NB4 (cell line): ENCODE data around the gene EFL1.

Experiments used
- CTCF ChIP-seq: IDR thresholded peaks from one replicate; pipeline ENCODE4 v1.5.1; 2012; ENCODE audit warnings: low read depth, low read length
- MAX ChIP-seq: IDR thresholded peaks from 2 replicates; pipeline ENCODE4 v1.6.1; 2011; ENCODE audit warnings: low read depth, low read length
- POLR2A ChIP-seq: IDR thresholded peaks from 2 replicates; pipeline ENCODE4 v1.6.1; 2011; ENCODE audit warnings: mild to moderate bottlenecking; ENCODE audit not compliant: insufficient read length; ENCODE audit errors: extremely low read depth

DNA sequence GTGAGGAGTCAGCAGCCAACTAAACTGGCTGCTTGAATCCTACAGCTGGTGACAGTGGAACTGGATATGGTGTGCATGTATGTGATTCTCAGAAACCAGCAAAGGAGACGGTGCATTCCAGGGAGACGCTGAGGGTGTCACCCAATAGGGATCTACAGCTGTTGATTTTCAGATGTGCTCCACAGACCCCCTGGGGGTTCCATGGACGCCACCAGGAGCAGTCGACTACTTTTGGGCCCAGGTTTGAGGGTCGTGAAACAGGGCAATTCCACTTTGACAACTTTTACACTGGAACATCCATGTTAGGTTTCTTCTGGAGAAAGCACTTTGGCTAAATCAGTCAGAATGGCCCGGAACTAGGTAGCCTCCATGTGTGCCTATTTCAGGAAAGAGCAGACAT is 145.2 kb downstream of the EFL1 start:
- TF ChIP-seq POLR2A (no peak), CTCF (no peak), MAX (no peak)
